H7 (cell line): ENCODE data around the gene PSTPIP2. TPM values are rescaled to one million over a fixed set of nuclear protein-coding genes. Genes with fewer than 3 reads are reported as not detected.
"Not testable (repeated sequence)": the region's sequence is repeated elsewhere in the genome, so short reads cannot be mapped to it uniquely, and the experiment has no call there.

Experiments used
- DNase-seq: peaks from one replicate; pipeline ENCODE4 v3.0.0; 2012
- H3K27me3 ChIP-seq: 2 replicates; pipeline ENCODE4 v1.6.0; 2011; ENCODE audit warnings: mild to moderate bottlenecking, low read length; ENCODE audit not compliant: control insufficient read depth, insufficient read depth
- H3K36me3 ChIP-seq: replicated peaks from 2 replicates; pipeline ENCODE4 v1.5.1; 2011; ENCODE audit warnings: low read length; ENCODE audit not compliant: control insufficient read depth, insufficient read depth
- H3K4me3 ChIP-seq: 2 replicates; pipeline ENCODE4 v1.5.1; 2011; ENCODE audit warnings: low read depth, mild to moderate bottlenecking, control low read depth, low read length, moderate library complexity; ENCODE audit not compliant: insufficient read depth
- total RNA-seq: library from RNA; depleted of rRNA; stranded (reverse); fragments of >200 nt; shearing (Covaris generic); gene quantifications from 2 replicates; pipeline ENCODE4 v1.2.3, GENCODE V29; 2014

The PSTPIP2 gene
- total RNA-seq, 1 experiment from 2014 or later = 0.42 TPM

DNA sequence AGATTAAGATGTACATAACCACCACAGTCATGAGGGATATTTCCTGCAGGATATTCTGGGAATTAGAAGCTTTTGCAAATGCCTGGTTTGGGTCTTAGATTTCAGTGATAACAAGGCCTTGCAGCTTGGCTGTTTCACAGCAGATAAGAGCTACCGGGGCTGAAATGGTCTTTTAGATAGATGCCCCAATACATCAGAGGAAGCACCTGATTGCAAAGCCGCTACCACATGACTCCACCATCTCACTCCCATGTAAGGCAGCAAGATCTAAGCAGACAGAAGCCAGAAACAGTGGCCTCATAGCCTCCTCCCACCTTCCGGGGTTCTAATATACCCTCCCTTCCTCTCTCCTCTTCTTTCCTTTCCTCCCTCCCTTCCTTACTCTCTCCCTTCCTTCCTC lies 73.8 kb downstream of the PSTPIP2 start:
- DNase-seq = peak; percentile 8
- Histone ChIP-seq H3K27me3 (no peaks in the 10 kb centered on the region), H3K36me3 (no peaks in the 10 kb centered on the region), H3K4me3 (no peak overlapping the region)

GRCh38 chr18:45997700-45998151 lies 74.3 kb downstream of the PSTPIP2 start:
- peak; percentile 25 for DNase-seq
- no peaks in the 10 kb centered on the region for H3K36me3 ChIP-seq
- H3K4me3 ChIP-seq = no peak overlapping the region
- no peaks in the 10 kb centered on the region for H3K27me3 ChIP-seq

GRCh38 chr18:45995461-45995860 lies 76.6 kb downstream of the PSTPIP2 start:
- Histone ChIP-seq H3K27me3 (no peaks in the 10 kb centered on the region), H3K36me3 (no peaks in the 10 kb centered on the region), H3K4me3 (no peak overlapping the region)
- DNase-seq = no peak

- Histone ChIP-seq H3K36me3 (no peaks in the 10 kb centered on the region), H3K27me3 (no peaks in the 10 kb centered on the region), H3K4me3 (no peak overlapping the region)
- no peak for DNase-seq
These were observed 78.6 kb downstream of the PSTPIP2 start for GRCh38 chr18:45993438-45993837.

GRCh38 chr18:45992527-45992926 lies 79.5 kb downstream of the PSTPIP2 start:
- not testable (repeated sequence) for H3K27me3 ChIP-seq, H3K36me3 ChIP-seq, H3K4me3 ChIP-seq, DNase-seq

GRCh38 chr18:45991788-45992187 lies 80.3 kb downstream of the PSTPIP2 start:
- no peaks in the 10 kb centered on the region for H3K36me3 ChIP-seq
- no peak for DNase-seq
- H3K27me3 ChIP-seq = no peaks in the 10 kb centered on the region

DNA sequence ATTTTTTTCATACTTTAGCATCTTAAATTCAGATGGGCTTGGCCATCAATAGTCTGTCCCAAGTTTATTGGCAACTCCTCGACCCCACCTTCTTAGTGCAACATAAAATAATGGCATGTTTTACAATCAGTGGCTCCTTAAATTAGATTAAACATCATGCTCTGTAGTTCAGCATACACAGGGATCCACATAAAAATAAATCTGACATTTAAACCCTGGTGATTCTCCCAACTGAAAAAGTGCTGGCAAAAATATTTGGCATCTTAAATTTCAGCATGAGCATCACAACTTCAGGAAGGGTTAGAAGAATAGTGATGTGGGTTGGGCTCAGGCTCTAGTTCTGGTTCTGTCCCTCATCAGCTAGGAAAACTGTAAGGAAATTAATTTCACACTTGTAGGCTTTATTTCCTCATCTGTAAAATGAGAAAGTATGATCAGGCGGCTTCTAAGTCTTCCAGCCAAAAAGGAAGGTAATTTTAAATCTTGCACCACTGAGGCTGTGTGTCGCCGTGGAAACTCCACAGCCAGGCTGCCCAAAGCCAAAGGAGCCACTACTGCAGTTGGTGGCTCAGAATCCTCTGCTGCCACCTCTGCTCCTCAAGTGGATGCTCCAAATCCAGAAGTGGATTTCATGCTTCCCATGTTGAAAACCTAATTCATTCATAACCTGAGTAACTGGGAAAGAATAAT lies 87.4 kb downstream of the PSTPIP2 start:
- no peak overlapping the region for H3K4me3 ChIP-seq
- no peak for DNase-seq

More at GRCh38 chr18:45991788-45992187, 80.3 kb downstream of the PSTPIP2 start:
- no peak overlapping the region for H3K4me3 ChIP-seq

GRCh38 chr18:45981821-45982220 lies 90.2 kb downstream of the PSTPIP2 start:
- Histone ChIP-seq H3K4me3 (no peak overlapping the region), H3K27me3 (no peaks in the 10 kb centered on the region), H3K36me3 (no peaks in the 10 kb centered on the region)
- no peak for DNase-seq

More for the DNA sequence above, 87.4 kb downstream of the PSTPIP2 start:
- no peaks in the 10 kb centered on the region for H3K27me3 ChIP-seq
- no peaks in the 10 kb centered on the region for H3K36me3 ChIP-seq

GRCh38 chr18:45980229-45980628 lies 91.8 kb downstream of the PSTPIP2 start:
- Histone ChIP-seq H3K27me3 (no peaks in the 10 kb centered on the region), H3K36me3 (no peaks in the 10 kb centered on the region), H3K4me3 (no peak overlapping the region)
- no peak for DNase-seq

- DNase-seq = peak; percentile 23
- Histone ChIP-seq H3K4me3 (no peak overlapping the region), H3K27me3 (no peaks in the 10 kb centered on the region), H3K36me3 (no peaks in the 10 kb centered on the region)
These were observed 94.0 kb downstream of the PSTPIP2 start for GRCh38 chr18:45978084-45978483.

DNA sequence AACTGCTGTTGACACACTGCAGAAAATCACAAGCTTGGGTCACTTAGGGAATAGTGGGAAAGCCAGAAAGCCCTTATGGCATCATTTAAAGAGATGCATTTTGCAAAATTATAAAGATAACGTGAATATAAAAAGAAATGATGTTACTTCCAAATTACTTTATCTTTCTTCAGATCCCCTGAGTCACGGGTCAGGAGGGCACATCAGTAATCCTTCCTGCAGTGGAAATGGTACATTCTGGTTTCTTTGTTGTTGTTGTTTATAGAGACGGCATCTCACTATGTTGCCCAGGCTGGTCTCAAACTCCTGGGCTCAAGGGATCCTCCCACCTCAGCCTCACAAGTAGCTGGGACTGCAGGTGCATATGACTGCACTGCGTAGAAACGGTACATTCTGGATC lies 95.1 kb downstream of the PSTPIP2 start:
- H3K36me3 ChIP-seq = no peaks in the 10 kb centered on the region
- DNase-seq = no peak
- no peaks in the 10 kb centered on the region for H3K27me3 ChIP-seq
- H3K4me3 ChIP-seq = no peak overlapping the region

GRCh38 chr18:45976566-45976965 lies 95.5 kb downstream of the PSTPIP2 start:
- no peak for DNase-seq
- H3K4me3 ChIP-seq = no peak overlapping the region
- H3K36me3 ChIP-seq = no peaks in the 10 kb centered on the region
- H3K27me3 ChIP-seq = no peaks in the 10 kb centered on the region

GRCh38 chr18:45974088-45974536 lies 97.9 kb downstream of the PSTPIP2 start:
- no peaks in the 10 kb centered on the region for H3K36me3 ChIP-seq
- H3K27me3 ChIP-seq = no peaks in the 10 kb centered on the region; the same call in 1 of the 2 replicates
- DNase-seq = peak; percentile 38
- no peak overlapping the region for H3K4me3 ChIP-seq

- H3K27me3 ChIP-seq = peaks cover 5% of the 10 kb centered on the region; the same call in 1 of the 2 replicates
- H3K36me3 ChIP-seq = no peaks in the 10 kb centered on the region
- peak within 1 kb of the TSS; percentile 96 for H3K4me3 ChIP-seq
- DNase-seq = peak; percentile 96
These were observed 104.9 kb downstream of the PSTPIP2 start, which contains the start of gene EPG5 for GRCh38 chr18:45967007-45967706. EPG5 (minus strand) TSS chr18:45967329; CDS start chr18:45967239, 90 bp downstream.

GRCh38 chr18:45964913-45965312 lies 107.1 kb downstream of the PSTPIP2 start:
- DNase-seq, H3K27me3 ChIP-seq, H3K4me3 ChIP-seq, H3K36me3 ChIP-seq: not testable (repeated sequence)
